SK-N-SH (cell line): Measurements from ENCODE around the gene ATG9A. TPM values are rescaled to one million over a fixed set of nuclear protein-coding genes. Genes with fewer than 3 reads are reported as not detected.

Experiments used
- CTCF ChIA-PET: fragments of 300-600, 350-600 bp; formaldehyde crosslinking; extraction: SDS; loops from one replicate; lab custom pipeline; 2021; lab: Yijun Ruan, JAX
- POLR2A ChIA-PET: fragments of 350-600 bp; sonication (Branson Sonifier 250); formaldehyde crosslinking; extraction: SDS; loops from one replicate; lab custom pipeline; 2020; ENCODE audit warnings: antibody characterized with exemption, inconsistent platforms; lab: Yijun Ruan, JAX
- DNase-seq: peaks from one replicate; pipeline ENCODE4 v3.0.0; 2012
- H2AFZ ChIP-seq: fragments of 200-600 bp; sonication (generic); 2 replicates; pipeline ENCODE4 v1.8.1; 2016; ENCODE audit warnings: antibody characterized with exemption, mild to moderate bottlenecking, low read depth
- H3F3A ChIP-seq: fragments of 200-600 bp; sonication (generic); replicated peaks from 2 replicates; pipeline ENCODE3; 2016; ENCODE audit warnings: antibody characterized with exemption, mild to moderate bottlenecking; ENCODE audit not compliant: insufficient read depth
- H3K27ac ChIP-seq, 2 experiments: fragments of 200-500 bp in 1 of 2; fragments of 200-600 bp in 1 of 2; sonication (Bioruptor generic) in 1 of 2; sonication (generic), shearing (Covaris generic) in 1 of 2; 2 replicates each; pipeline versions ENCODE4 v1.5.1 to v1.6.1; 2014 to 2016; ENCODE audit warnings: low read depth in 2 of 2, inconsistent platforms in 1 of 2, low read length in 1 of 2, mild to moderate bottlenecking in 1 of 2, mixed read lengths in 1 of 2
- H3K27me3 ChIP-seq: fragments of 200-600 bp; sonication (generic), shearing (Covaris generic); 2 replicates; pipeline ENCODE4 v1.6.1; 2016; ENCODE audit warnings: mixed run types; ENCODE audit not compliant: insufficient read depth
- H3K36me3 ChIP-seq, 2 experiments: fragments of 200-500 bp in 1 of 2; fragments of 200-600 bp in 1 of 2; sonication (Bioruptor generic) in 1 of 2; sonication (generic) in 1 of 2; replicated peaks in 1 of 2; 2 replicates each; pipeline versions ENCODE3 to v1.5.1; 2014 to 2016; ENCODE audit warnings: low read length in 1 of 2, mild to moderate bottlenecking in 1 of 2; ENCODE audit not compliant: insufficient read depth in 2 of 2, control insufficient read depth in 1 of 2
- H3K4me1 ChIP-seq, 2 experiments: fragments of 200-500 bp in 1 of 2; fragments of 200-600 bp in 1 of 2; sonication (Bioruptor generic) in 1 of 2; sonication (generic), shearing (Covaris generic) in 1 of 2; 2 replicates each; pipeline versions ENCODE4 v1.5.1 to v1.6.1; 2014 to 2016; ENCODE audit warnings: low read depth in 1 of 2, low read length in 1 of 2, mixed run types in 1 of 2; ENCODE audit not compliant: insufficient read depth in 2 of 2, control insufficient read depth in 1 of 2
- H3K4me2 ChIP-seq: fragments of 200-600 bp; sonication (generic), shearing (Covaris generic); 2 replicates; pipeline ENCODE4 v1.6.1; 2017; ENCODE audit warnings: mixed run types
- H3K4me3 ChIP-seq, 2 experiments: fragments of 200-500 bp in 1 of 2; fragments of 200-600 bp in 1 of 2; sonication (Bioruptor generic) in 1 of 2; sonication (generic), shearing (Covaris generic) in 1 of 2; 2 replicates each; pipeline versions ENCODE4 v1.5.1 to v1.8.1; 2014 to 2016; ENCODE audit warnings: low read depth in 2 of 2, inconsistent platforms in 1 of 2, low read length in 1 of 2, mild to moderate bottlenecking in 1 of 2, mixed read lengths in 1 of 2, moderate library complexity in 1 of 2
- H3K79me2 ChIP-seq: fragments of 200-600 bp; sonication (generic); 2 replicates; pipeline ENCODE4 v1.8.1; 2017; ENCODE audit warnings: mild to moderate bottlenecking; ENCODE audit not compliant: insufficient read depth
- H3K9ac ChIP-seq: fragments of 200-600 bp; sonication (generic); 2 replicates; pipeline ENCODE4 v1.6.1; 2017; ENCODE audit warnings: mixed run types
- H3K9me2 ChIP-seq: fragments of 200-600 bp; sonication (generic); 2 replicates; pipeline ENCODE4 v1.6.1; 2017; ENCODE audit warnings: mixed run types
- H3K9me3 ChIP-seq: fragments of 200-600 bp; sonication (generic); 2 replicates; pipeline ENCODE4 v1.6.1; 2017; ENCODE audit warnings: mixed run types, mild to moderate bottlenecking, moderate library complexity
- H4K20me1 ChIP-seq: fragments of 200-600 bp; sonication (generic); 2 replicates; pipeline ENCODE4 v1.6.1; 2017; ENCODE audit warnings: mild to moderate bottlenecking, mixed run types; ENCODE audit not compliant: insufficient read depth
- CHD2 ChIP-seq: fragments of 150-350 bp; IDR thresholded peaks from 2 replicates; pipeline ENCODE4 v1.6.1; 2018; ENCODE audit warnings: low read length; ENCODE audit not compliant: partially characterized antibody
- ELF1 ChIP-seq: IDR thresholded peaks from 2 replicates; pipeline ENCODE4 v1.4.0; 2012
- EP300 ChIP-seq, 2 experiments: IDR thresholded peaks; 2 replicates each; pipeline versions ENCODE4 v1.4.0 to v1.6.1; 2012; ENCODE audit warnings: borderline replicate concordance in 1 of 2, low read depth in 1 of 2, low read length in 1 of 2
- EZH2phosphoT487 ChIP-seq: fragments of 200-600 bp; sonication (generic); IDR thresholded peaks from 2 replicates; pipeline ENCODE4 v1.6.1; 2017; ENCODE audit warnings: low read depth, mixed run types, mild to moderate bottlenecking, antibody characterized with exemption, moderate library complexity, borderline replicate concordance
- FOSL2 ChIP-seq: IDR thresholded peaks from 2 replicates; pipeline ENCODE4 v1.4.0; 2012; ENCODE audit warnings: low read depth, mild to moderate bottlenecking, moderate library complexity, borderline replicate concordance
- FOXJ3 ChIP-seq: sonication (generic); formaldehyde crosslinking; IDR thresholded peaks from 2 replicates; pipeline ENCODE4 v1.5.1; 2020; ENCODE audit warnings: mild to moderate bottlenecking, missing genetic modification reagents
- IRF3 ChIP-seq: fragments of 150-350 bp; IDR thresholded peaks from 2 replicates; pipeline ENCODE4 v1.6.1; 2016; ENCODE audit warnings: mild to moderate bottlenecking, low read depth, low read length
- MAX ChIP-seq: IDR thresholded peaks from 2 replicates; pipeline ENCODE4 v1.4.0; 2012; ENCODE audit warnings: low read depth
- MEF2A ChIP-seq: IDR thresholded peaks from 2 replicates; pipeline ENCODE4 v1.4.0; 2012; ENCODE audit warnings: low read depth, borderline replicate concordance
- NFIC ChIP-seq: IDR thresholded peaks from 2 replicates; pipeline ENCODE4 v1.4.0; 2012; ENCODE audit warnings: borderline replicate concordance
- POLR2AphosphoS5 ChIP-seq: IDR thresholded peaks from 2 replicates; pipeline ENCODE4 v1.6.1; 2012; ENCODE audit warnings: low read depth, low read length
- RAD21 ChIP-seq: IDR thresholded peaks from 2 replicates; pipeline ENCODE4 v1.6.1; 2012; ENCODE audit warnings: mild to moderate bottlenecking, low read length
- REST ChIP-seq: IDR thresholded peaks from 2 replicates; pipeline ENCODE4 v1.6.1; 2012; ENCODE audit warnings: mild to moderate bottlenecking, low read depth, low read length, moderate library complexity
- RXRA ChIP-seq: IDR thresholded peaks from 2 replicates; pipeline ENCODE4 v1.4.0; 2012; ENCODE audit warnings: low read depth, mild to moderate bottlenecking, borderline replicate concordance
- SMC3 ChIP-seq: IDR thresholded peaks from 2 replicates; pipeline ENCODE4 v1.6.1; 2012; ENCODE audit warnings: low read depth, low read length, improper control_type of control experiment
- TCF12 ChIP-seq: IDR thresholded peaks from 2 replicates; pipeline ENCODE4 v1.4.0; 2012
- TEAD4 ChIP-seq: IDR thresholded peaks from 2 replicates; pipeline ENCODE4 v1.4.0; 2012; ENCODE audit warnings: mild to moderate bottlenecking, borderline replicate concordance; ENCODE audit not compliant: insufficient read depth
- YY1 ChIP-seq: IDR thresholded peaks from 2 replicates; pipeline ENCODE4 v1.4.0; 2012; ENCODE audit warnings: low read depth, mild to moderate bottlenecking
- WGBS: methylation state at CpG from one replicate; pipeline ENCODE4 v1.1.6; 2017; ENCODE audit warnings: low lambda C conversion rate; 5-methylcytosine and 5-hydroxymethylcytosine counted together
- polyA plus RNA-seq, 3 experiments: library from polyadenylated mRNA; depleted of rRNA; stranded (reverse); fragments of >200 nt; gene quantifications; 2 replicates each; pipeline ENCODE4 v1.2.3, GENCODE V29; 2012

The ATG9A gene
- polyA plus RNA-seq, 1 of the 3 experiments (the other 2 are of a cell fraction) = 29.6 TPM

GRCh38 chr2:219225350-219225749, 4.1 kb downstream of the ATG9A start (continued):
- TF ChIP-seq REST (no peak), POLR2AphosphoS5 (no peak), FOXJ3 (CRISPR knock-in tag) (no peak), MEF2A (no peak), EP300 (IDR thresholded peaks at IDR 0.05; ENCODE audit: borderline replicate concordance in 1 of 2, low read depth in 1 of 2, low read length in 1 of 2) (no peak), NFIC (no peak), RXRA (no peak), FOSL2 (no peak)

GRCh38 chr2:219223831-219224610, 5.4 kb downstream of the ATG9A start:
- H2AFZ ChIP-seq = no peak overlapping the region
- H3K9me2 ChIP-seq = no peaks in the 10 kb centered on the region
- H3K36me3 ChIP-seq = peaks cover 8 to 46% of the 10 kb centered on the region in 2 experiments
- CTCF ChIA-PET = interaction anchor here (0.6 to 1.1 kb wide), 3 partner anchors 53 to 71 kb away, joined by 3 to 4 read pairs (median 3); no protein-coding TSS in a partner anchor
- H3K4me1 ChIP-seq = peaks cover 5 to 22% of the 10 kb centered on the region in 2 experiments; a peak in 3 of 4 replicates
- peaks cover 9% of the 10 kb centered on the region for H3F3A ChIP-seq
- 93% methylated on average over 22 of the region's 31 CpGs for WGBS
- TF ChIP-seq NFIC = no peak
- TF ChIP-seq MAX = no peak
- H3K27ac ChIP-seq = no peak overlapping the region
- no peaks in the 10 kb centered on the region for H4K20me1 ChIP-seq
- peaks cover 16% of the 10 kb centered on the region for H3K79me2 ChIP-seq
- POLR2A ChIA-PET = no interaction called here
- H3K4me2 ChIP-seq = no peak overlapping the region
- H3K9me3 ChIP-seq = no peaks in the 10 kb centered on the region
- no peak overlapping the region for H3K9ac ChIP-seq
- H3K27me3 ChIP-seq = no peaks in the 10 kb centered on the region
- DNase-seq = no peak
- H3K4me3 ChIP-seq = no peak overlapping the region

- WGBS = 92% methylated on average over 15 of the region's 16 CpGs
- Histone ChIP-seq H3K27me3 (no peaks in the 10 kb centered on the region), H3K9me2 (no peaks in the 10 kb centered on the region), H4K20me1 (no peaks in the 10 kb centered on the region), H3K4me2 (no peak overlapping the region), H2AFZ (no peak overlapping the region), H3K36me3 (peaks cover 8 to 46% of the 10 kb centered on the region in 2 experiments), H3K27ac (no peak overlapping the region), H3K9ac (no peak overlapping the region), H3K4me3 (no peak overlapping the region), H3K79me2 (no peaks in the 10 kb centered on the region), H3K9me3 (no peaks in the 10 kb centered on the region), H3K4me1 (peaks cover 5 to 19% of the 10 kb centered on the region in 2 experiments; a peak in 3 of 4 replicates), H3F3A (peaks cover 27% of the 10 kb centered on the region)
- CTCF ChIA-PET = interaction anchor here (0.6 to 1.5 kb wide), 7 partner anchors 14 to 102 kb away, joined by 3 to 5 read pairs (median 4); no protein-coding TSS in a partner anchor
- no peak for DNase-seq
- POLR2A ChIA-PET = no interaction called here
- no peak for TF ChIP-seq YY1
- TF ChIP-seq RAD21 = no peak
- TF ChIP-seq CHD2 = no peak
- TF ChIP-seq TCF12 = no peak
- no peak for TF ChIP-seq MAX
- no peak for TF ChIP-seq SMC3
- no peak for TF ChIP-seq POLR2AphosphoS5
- no peak for TF ChIP-seq TEAD4
- TF ChIP-seq IRF3 = no peak
- no peak for TF ChIP-seq EZH2phosphoT487
- TF ChIP-seq ELF1 = no peak
- no peak for TF ChIP-seq NFIC
- no peak for TF ChIP-seq EP300 (IDR thresholded peaks at IDR 0.05; ENCODE audit: borderline replicate concordance in 1 of 2, low read depth in 1 of 2, low read length in 1 of 2)
Measured at GRCh38 chr2:219221957-219222518, 7.4 kb downstream of the ATG9A start.
